Sigmoid colon (tissue), 7 donors: ENCODE results near the gene TAOK3. TPM values are rescaled to one million over a fixed set of nuclear protein-coding genes. Genes with fewer than 3 reads are reported as not detected.

Experiments used
- DNase-seq: peaks from one replicate; pipeline ENCODE4 v3.0.0-alpha.2; 2019
- H3K27ac ChIP-seq, 4 donors: fragments of 200-600 bp; sonication (generic); one replicate each; pipeline ENCODE4 v1.5.1; 2016 to 2019; ENCODE audit warnings: mild to moderate bottlenecking in 1 of 4
- H3K27me3 ChIP-seq, 3 donors: fragments of 200-600 bp; sonication (generic); one replicate each; pipeline ENCODE4 v1.5.1; 2019; ENCODE audit warnings: mild to moderate bottlenecking in 1 of 3
- H3K36me3 ChIP-seq, 4 donors: fragments of 200-600 bp; sonication (generic); one replicate each; pipeline ENCODE4 v1.5.1; 2016 to 2019
- H3K4me1 ChIP-seq, 4 donors: fragments of 200-600 bp; sonication (generic); one replicate each; pipeline ENCODE4 v1.5.1; 2017 to 2019
- H3K4me3 ChIP-seq, 4 donors: fragments of 200-600 bp; sonication (generic); one replicate each; pipeline ENCODE4 v1.5.1; 2017 to 2019; ENCODE audit warnings: mild to moderate bottlenecking in 2 of 4, moderate library complexity in 1 of 4
- H3K9me3 ChIP-seq, 4 donors: fragments of 200-600 bp in 3 of 4; sonication (generic) in 3 of 4; one replicate each; pipeline versions ENCODE4 v1.5.1 to v1.6.1; 2013 to 2019
- EP300 ChIP-seq, 4 donors: sonication (generic); formaldehyde crosslinking; IDR thresholded peaks; one replicate each; pipeline ENCODE4 v1.6.1; 2017; ENCODE audit warnings: antibody characterized with exemption in 4 of 4
- POLR2A ChIP-seq, 2 donors: fragments of 450-650 bp; IDR thresholded peaks; one replicate each; pipeline ENCODE4 v1.6.1; 2016; ENCODE audit warnings: antibody characterized with exemption in 2 of 2, mild to moderate bottlenecking in 2 of 2, moderate library complexity in 2 of 2
- POLR2AphosphoS5 ChIP-seq, 4 donors: sonication (generic); formaldehyde crosslinking; IDR thresholded peaks; one replicate each; pipeline ENCODE4 v1.6.1; 2017; ENCODE audit warnings: antibody characterized with exemption in 4 of 4
- WGBS, 2 donors: extraction: QIAGEN DNeasy Blood & Tissue Kit; methylation state at CpG; one replicate each; pipeline ENCODE4 v1.1.7; 2013; 5-methylcytosine and 5-hydroxymethylcytosine counted together
- intact Hi-C: fragments of 100-400 bp; cut with DNase I; formaldehyde crosslinking; loops from one replicate; pipeline ENCODE4 v1.15.1; 2023
- polyA plus RNA-seq, 3 donors: library from polyadenylated mRNA; stranded (reverse); fragments of 200-250 nt; gene quantifications; one replicate each; pipeline ENCODE4 v1.2.3, GENCODE V29; 2013
- total RNA-seq, 4 donors: library from RNA; depleted of rRNA; stranded (reverse); fragments of >200 nt; gene quantifications; one replicate each; pipeline ENCODE4 v1.1.0, GENCODE V29; 2016
- TF ChIP-seq, protein P1 (sequence below), 4 experiments: fragments of 450-650 bp in 3 of 4; fragments of 200-600 bp in 1 of 4; IDR thresholded peaks; one replicate each; pipeline ENCODE4 v1.5.1; 2016 to 2019; ENCODE audit warnings: antibody characterized with exemption in 4 of 4, mild to moderate bottlenecking in 3 of 4, moderate library complexity in 2 of 4
- donor health status: healthy with polysubstance abuse.
- donor health status: Bipolar disorder and iron deficiency.
- donor health status: healthy.

Gene TAOK3
- total and polyA plus RNA-seq, 7 donors = 18.9 to 66.2 (median 29.4) TPM

DNA sequence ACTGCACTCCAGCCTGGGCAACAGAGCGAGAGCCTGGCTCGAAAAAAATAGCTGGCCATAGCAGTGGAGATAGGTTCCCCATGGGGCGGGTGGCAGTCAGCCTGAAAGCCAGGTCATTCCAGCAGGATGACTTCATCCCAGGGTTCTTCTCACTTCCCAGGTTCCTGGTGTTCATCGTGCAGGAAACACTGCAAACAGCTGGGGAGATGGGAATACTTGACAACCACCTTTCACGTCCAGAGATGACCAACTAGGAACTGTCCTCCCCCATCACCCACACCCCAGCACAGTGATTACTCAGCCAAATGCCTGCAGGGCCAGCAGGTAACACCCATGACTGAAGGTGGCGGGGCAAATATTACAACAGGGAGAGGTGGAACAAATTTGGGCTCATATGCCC is 270.6 kb downstream of the TAOK3 start:
- no peak overlapping the region for H3K4me3 ChIP-seq
- no peaks in the 10 kb centered on the region for H3K27me3 ChIP-seq
- TF ChIP-seq EP300 (IDR thresholded peaks at IDR 0.05) (no peak), POLR2A (IDR thresholded peaks at IDR 0.05) (no peak), POLR2AphosphoS5 (IDR thresholded peaks at IDR 0.05) (no peak)
- TF ChIP-seq, protein P1, sequence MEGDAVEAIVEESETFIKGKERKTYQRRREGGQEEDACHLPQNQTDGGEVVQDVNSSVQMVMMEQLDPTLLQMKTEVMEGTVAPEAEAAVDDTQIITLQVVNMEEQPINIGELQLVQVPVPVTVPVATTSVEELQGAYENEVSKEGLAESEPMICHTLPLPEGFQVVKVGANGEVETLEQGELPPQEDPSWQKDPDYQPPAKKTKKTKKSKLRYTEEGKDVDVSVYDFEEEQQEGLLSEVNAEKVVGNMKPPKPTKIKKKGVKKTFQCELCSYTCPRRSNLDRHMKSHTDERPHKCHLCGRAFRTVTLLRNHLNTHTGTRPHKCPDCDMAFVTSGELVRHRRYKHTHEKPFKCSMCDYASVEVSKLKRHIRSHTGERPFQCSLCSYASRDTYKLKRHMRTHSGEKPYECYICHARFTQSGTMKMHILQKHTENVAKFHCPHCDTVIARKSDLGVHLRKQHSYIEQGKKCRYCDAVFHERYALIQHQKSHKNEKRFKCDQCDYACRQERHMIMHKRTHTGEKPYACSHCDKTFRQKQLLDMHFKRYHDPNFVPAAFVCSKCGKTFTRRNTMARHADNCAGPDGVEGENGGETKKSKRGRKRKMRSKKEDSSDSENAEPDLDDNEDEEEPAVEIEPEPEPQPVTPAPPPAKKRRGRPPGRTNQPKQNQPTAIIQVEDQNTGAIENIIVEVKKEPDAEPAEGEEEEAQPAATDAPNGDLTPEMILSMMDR (IDR thresholded peaks at IDR 0.05) = no peak
- no peak overlapping the region for H3K27ac ChIP-seq
- peaks cover 3 to 17% (median 8%) of the 10 kb centered on the region in 4 donors for H3K4me1 ChIP-seq
- 38 to 80% methylated on average over 6 of the region's 6 CpGs for WGBS, 2 donors
- intact Hi-C loops = loop anchor here (2.0 to 5.0 kb wide), 2 partner anchors 39 to 230 kb away; no protein-coding TSS in a partner anchor
- no peaks in the 10 kb centered on the region for H3K9me3 ChIP-seq
- DNase-seq = no peak
- H3K36me3 ChIP-seq = no peaks in the 10 kb centered on the region

DNA sequence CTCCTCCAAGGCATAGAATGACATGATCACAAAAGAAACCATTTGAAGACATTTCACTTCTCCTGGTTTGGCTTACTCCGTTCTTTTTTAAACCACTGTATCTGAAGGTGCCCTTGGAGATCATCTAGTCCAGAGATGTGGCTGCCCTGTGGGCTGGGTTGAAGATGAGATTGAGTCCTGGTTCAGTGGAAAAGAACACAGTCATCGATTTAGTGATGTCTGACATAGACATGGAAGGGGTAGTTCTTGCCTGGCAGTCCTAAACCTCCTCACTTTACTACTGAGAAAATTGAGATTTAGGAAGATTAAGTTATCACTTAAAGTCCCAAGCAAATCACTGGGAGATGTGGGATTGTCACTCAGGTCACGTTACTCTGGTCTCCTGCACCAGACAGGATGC is 271.7 kb downstream of the TAOK3 start:
- DNase-seq = no peak
- Histone ChIP-seq H3K4me3 (no peak overlapping the region), H3K27ac (no peak overlapping the region), H3K36me3 (no peaks in the 10 kb centered on the region), H3K27me3 (no peaks in the 10 kb centered on the region), H3K9me3 (no peaks in the 10 kb centered on the region), H3K4me1 (peaks cover 3 to 17% (median 8%) of the 10 kb centered on the region in 4 donors)
- intact Hi-C loops = loop anchor here (5.0 kb wide), 1 partner anchor 229 kb away; no protein-coding TSS in a partner anchor
- WGBS, 2 donors = 90 to 91% methylated on average over 3 of the region's 3 CpGs
- TF ChIP-seq, protein P1 (IDR thresholded peaks at IDR 0.05) = no peak

Other genes starting within 250 kb of the TAOK3 start
- gene PEBP1, start 236.8 kb downstream of the TAOK3 start, total RNA-seq = 100 to 1,000 TPM; 202 to 339 (median 292) TPM
- gene PEBP1, start 236.8 kb downstream of the TAOK3 start, polyA plus RNA-seq = 100 to 1,000 TPM; 215 to 358 (median 242) TPM
- 10 to 100 TPM; 54.2 to 80.3 (median 69.0) TPM for gene SUDS3, start 3.6 kb upstream of the TAOK3 start, total RNA-seq
- 10 to 100 TPM; 15.6 to 22.9 (median 21.0) TPM for gene SUDS3, start 3.6 kb upstream of the TAOK3 start, polyA plus RNA-seq